NT2/D1 (cell line): ENCODE results near the gene ABCA1.

Experiments
- DNase-seq: peaks from one replicate; pipeline ENCODE4 v3.0.0-alpha.2; 2011; ENCODE audit warnings: low read depth, low spot score
- H3K27me3 ChIP-seq: 2 replicates; pipeline ENCODE4 v1.6.0; 2011; ENCODE audit warnings: mild to moderate bottlenecking; ENCODE audit not compliant: insufficient read length, insufficient read depth
- H3K36me3 ChIP-seq: 2 replicates; pipeline ENCODE4 v1.6.1; 2011; ENCODE audit warnings: mild to moderate bottlenecking, low read length, mixed read lengths; ENCODE audit not compliant: insufficient read depth, insufficient read length
- H3K4me1 ChIP-seq: 2 replicates; pipeline ENCODE4 v1.5.1; 2011; ENCODE audit not compliant: insufficient read depth, insufficient read length
- H3K4me3 ChIP-seq: 2 replicates; pipeline ENCODE4 v1.5.1; 2011; ENCODE audit warnings: low read depth; ENCODE audit not compliant: insufficient read length
- H3K9ac ChIP-seq: 2 replicates; pipeline ENCODE4 v1.6.0; 2011; ENCODE audit warnings: low read depth; ENCODE audit not compliant: insufficient read length
- H3K9me3 ChIP-seq: 2 replicates; pipeline ENCODE4 v1.5.1; 2011; ENCODE audit warnings: mild to moderate bottlenecking, low read length; ENCODE audit not compliant: insufficient read depth
- SUZ12 ChIP-seq: IDR thresholded peaks from 2 replicates; pipeline ENCODE4 v1.6.1; 2011; ENCODE audit not compliant: insufficient read length, insufficient read depth; ENCODE audit errors: extremely low read depth
- YY1 ChIP-seq: IDR thresholded peaks from 2 replicates; pipeline ENCODE4 v1.6.1; 2011; ENCODE audit not compliant: insufficient read length, insufficient read depth
- ZNF274 ChIP-seq: IDR thresholded peaks from 2 replicates; pipeline ENCODE4 v1.6.1; 2011; ENCODE audit warnings: mild to moderate bottlenecking, low read depth, low read length

ABCA1 gene

DNA sequence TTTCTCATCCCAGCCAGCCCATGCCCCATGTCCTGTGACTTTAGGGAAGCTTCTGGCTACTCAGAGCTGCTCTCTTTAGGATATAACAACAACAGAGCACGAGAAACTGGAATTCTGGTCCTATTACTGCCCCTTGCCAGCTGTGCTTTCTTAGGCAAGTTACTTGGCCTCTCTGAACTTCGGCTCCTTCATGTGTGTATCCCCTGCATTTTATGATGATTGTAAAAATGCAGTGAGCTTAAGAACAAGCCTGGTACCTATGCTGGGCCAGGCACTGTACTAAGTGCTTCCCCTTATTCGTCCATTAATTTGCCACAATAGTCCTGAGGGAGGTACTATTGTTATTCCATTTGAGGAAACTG, 54.5 kb downstream of the ABCA1 start:
- H3K27me3 ChIP-seq, result no peaks in the 10 kb centered on the region
- TF ChIP-seq SUZ12 (no peak), YY1 (no peak), ZNF274 (no peak)

DNA sequence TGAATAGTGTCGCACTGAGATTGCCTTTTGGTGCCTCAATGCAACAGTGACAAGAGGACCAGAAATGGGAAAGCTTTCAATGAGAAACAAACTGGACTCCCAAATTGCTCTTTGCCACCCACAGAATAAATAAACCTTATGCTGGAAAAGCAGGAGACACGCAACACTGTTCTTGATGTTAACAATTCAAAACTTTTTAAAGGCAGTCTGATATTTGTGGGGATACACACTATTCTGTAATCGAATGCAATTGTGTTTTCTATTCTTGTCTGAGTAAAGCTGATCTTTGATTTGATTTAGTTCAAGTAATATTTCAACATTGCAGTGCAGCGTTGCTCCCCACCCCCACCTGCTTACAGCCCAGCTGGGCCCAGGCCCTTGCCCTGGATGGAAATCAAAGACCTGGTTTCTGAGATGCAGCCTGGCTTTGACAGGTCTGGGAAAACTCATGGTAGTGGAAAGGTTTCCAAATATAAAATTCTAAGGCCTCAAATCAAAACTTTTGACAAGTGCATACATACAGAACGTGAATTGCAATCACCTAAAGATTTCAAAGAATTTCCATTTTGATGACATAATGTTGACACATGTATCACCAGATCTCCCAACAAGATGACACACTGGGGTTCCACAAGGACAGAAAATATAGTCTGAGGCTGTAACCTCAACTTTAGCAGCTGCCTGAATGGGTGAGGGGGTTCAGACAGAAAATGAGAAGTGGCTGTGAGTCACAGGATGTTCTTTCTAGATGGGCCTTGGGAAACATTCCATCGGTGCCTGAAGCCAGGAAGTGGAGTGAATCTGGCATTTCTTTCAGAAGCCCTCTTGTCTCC, 55.1 kb downstream of the ABCA1 start:
- no peak overlapping the region for H3K4me3 ChIP-seq
- no peaks in the 10 kb centered on the region for H3K9me3 ChIP-seq
- DNase-seq, result no peak
- no peak overlapping the region for H3K9ac ChIP-seq
- H3K27me3 ChIP-seq, result no peaks in the 10 kb centered on the region
- H3K4me1 ChIP-seq, result peaks cover 3% of the 10 kb centered on the region
- peaks cover 4% of the 10 kb centered on the region for H3K36me3 ChIP-seq
- TF ChIP-seq YY1, result no peak
- TF ChIP-seq ZNF274, result no peak
- TF ChIP-seq SUZ12, result no peak

More for the DNA sequence above, 54.5 kb downstream of the ABCA1 start:
- H3K4me3 ChIP-seq, result no peak overlapping the region
- H3K36me3 ChIP-seq, result peaks cover 4% of the 10 kb centered on the region
- DNase-seq, result no peak
- H3K4me1 ChIP-seq, result peaks cover 3% of the 10 kb centered on the region
- no peak overlapping the region for H3K9ac ChIP-seq
- no peaks in the 10 kb centered on the region for H3K9me3 ChIP-seq

DNA sequence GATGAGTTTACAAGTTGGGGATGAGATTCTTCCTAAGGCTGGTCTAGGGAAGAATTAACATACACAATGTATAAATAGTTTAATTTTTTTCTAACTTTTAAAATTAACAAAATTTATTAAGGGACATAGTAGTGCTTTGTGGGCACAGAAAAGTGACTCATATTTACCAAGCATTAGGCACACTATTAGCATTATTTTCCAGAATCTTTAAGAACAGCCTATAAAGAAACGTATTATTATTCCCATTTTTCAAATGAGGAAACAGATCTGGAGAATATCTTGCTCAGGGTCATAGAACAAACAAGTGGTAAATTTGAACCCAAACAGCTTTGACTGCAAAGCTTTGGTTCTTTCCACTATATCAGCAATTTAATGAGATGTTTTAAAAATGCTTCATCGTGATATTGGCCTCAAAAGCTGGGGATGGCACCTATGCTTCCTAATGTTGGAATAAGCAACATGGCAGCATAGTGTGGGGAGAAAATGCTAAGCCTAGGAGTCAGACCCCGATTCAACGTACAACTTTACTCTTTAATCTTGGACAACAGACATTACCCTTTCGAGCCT, 55.9 kb downstream of the ABCA1 start:
- no peaks in the 10 kb centered on the region for H3K9me3 ChIP-seq
- no peak overlapping the region for H3K9ac ChIP-seq
- H3K4me3 ChIP-seq, result no peak overlapping the region
- peaks cover 3% of the 10 kb centered on the region for H3K4me1 ChIP-seq
- no peak for TF ChIP-seq YY1
- TF ChIP-seq SUZ12, result no peak
- TF ChIP-seq ZNF274, result no peak
- DNase-seq, result no peak
- H3K27me3 ChIP-seq, result no peaks in the 10 kb centered on the region
- H3K36me3 ChIP-seq, result peaks cover 4% of the 10 kb centered on the region

DNA sequence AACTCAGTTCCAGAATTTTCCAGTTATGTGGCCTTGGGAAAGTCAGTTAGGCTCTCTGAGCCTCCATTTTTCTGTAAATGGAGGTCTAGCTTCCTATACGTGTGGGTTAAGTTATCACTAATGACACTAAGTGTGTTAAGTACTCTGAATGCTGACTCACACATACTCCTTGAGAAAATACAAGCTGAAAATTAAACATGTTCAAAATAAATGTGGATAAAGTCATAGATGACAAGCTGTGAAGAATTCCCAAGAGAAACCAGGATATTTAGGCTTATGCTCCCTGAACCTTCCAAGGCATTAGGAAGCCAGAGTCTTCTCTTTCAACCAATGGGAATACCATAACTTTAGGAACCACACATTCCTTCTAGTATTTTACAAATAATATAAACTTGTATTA, 58.1 kb downstream of the ABCA1 start:
- Histone ChIP-seq H3K4me1 (peaks cover 3% of the 10 kb centered on the region), H3K9me3 (no peaks in the 10 kb centered on the region), H3K9ac (no peak overlapping the region), H3K27me3 (no peaks in the 10 kb centered on the region), H3K36me3 (no peaks in the 10 kb centered on the region), H3K4me3 (no peak overlapping the region)
- DNase-seq, result no peak
- TF ChIP-seq ZNF274 (no peak), YY1 (no peak), SUZ12 (no peak)

DNA sequence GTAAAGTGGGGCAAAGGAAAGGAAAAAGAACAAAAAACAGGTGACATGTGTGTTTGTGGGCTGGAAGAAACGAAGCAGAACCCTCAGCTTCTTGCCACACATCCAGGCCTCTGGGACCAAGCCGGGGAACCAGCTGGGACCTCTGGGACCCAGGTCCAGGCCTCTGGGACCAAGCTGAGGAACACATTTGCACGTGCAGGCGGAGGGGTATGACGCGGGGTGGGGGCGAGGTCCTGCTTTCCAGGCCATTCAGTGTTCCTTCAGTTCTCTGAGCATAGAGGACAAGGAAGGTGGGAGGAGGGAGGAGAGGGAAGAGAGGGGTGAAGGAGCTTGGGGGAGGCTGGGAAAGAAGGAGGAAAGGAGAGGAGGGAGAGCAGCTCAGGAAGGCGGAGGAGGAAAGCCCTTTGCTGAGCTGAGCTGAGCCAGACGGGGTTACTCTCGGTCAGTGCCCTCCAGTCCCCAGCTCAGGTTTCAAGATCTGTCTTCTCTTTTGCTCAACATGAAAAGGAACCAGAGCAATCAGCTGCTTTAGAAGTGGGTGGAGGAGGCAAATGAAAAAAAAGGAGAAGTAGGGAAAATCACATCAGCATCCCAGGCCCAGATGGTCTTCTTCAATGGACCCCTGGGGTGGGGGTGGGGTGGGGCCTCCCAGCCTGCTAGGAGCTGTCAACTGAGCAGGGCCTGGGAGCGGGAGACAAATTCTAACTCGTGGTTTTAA, 59.1 kb downstream of the ABCA1 start:
- Histone ChIP-seq H3K9ac (no peak overlapping the region), H3K27me3 (no peaks in the 10 kb centered on the region), H3K4me1 (peaks cover 13% of the 10 kb centered on the region), H3K9me3 (no peaks in the 10 kb centered on the region), H3K4me3 (no peak overlapping the region), H3K36me3 (no peaks in the 10 kb centered on the region)
- TF ChIP-seq ZNF274 (no peak), SUZ12 (no peak), YY1 (no peak)
- DNase-seq, result peak; percentile 83

DNA sequence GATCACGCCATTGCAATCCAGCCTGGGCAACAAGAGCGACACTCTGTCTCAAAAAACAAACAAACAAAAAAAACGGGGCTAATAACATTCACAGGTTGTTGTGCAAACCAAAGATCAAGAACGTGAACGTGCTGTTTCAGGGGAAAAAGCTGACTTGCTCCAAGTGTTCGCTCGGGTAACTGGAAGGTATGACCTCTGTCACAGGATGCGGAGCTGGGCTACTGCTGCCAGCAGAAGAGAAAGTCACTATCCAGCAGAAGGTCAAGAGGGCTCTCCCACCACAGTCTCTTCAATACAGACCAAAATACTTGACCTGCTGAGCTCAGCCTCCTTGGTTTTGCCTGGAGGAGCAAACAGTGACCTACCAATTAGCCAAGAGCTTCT, 59.7 kb downstream of the ABCA1 start:
- Histone ChIP-seq H3K4me3 (no peak overlapping the region), H3K4me1 (peaks cover 13% of the 10 kb centered on the region), H3K36me3 (no peaks in the 10 kb centered on the region), H3K9me3 (no peaks in the 10 kb centered on the region), H3K9ac (no peak overlapping the region), H3K27me3 (no peaks in the 10 kb centered on the region)
- DNase-seq, result no peak
- TF ChIP-seq ZNF274, result no peak
- TF ChIP-seq YY1, result no peak
- TF ChIP-seq SUZ12, result no peak

DNA sequence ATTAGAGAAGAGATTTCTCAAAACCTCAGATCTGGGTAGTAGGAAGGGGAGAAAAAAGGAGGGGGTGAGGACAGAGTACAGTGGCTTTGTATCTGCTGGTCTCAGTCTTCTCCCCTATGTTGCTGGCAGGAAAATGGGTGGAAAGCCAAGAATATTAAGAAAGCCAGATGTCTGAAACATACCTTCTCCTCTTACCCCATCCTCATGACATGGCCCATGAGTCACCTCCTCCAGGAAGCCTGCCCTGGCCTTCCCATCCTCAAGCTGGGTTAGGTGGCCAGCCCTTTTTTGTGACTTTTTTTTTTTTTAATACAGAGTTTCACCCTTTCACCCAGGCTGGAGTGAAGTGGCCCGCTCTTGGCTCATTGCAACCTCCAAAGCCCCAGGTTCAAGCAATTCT, 61.8 kb downstream of the ABCA1 start:
- Histone ChIP-seq H3K36me3 (peaks cover 2% of the 10 kb centered on the region), H3K4me3 (no peak overlapping the region)

More for the DNA sequence above, 61.8 kb downstream of the ABCA1 start:
- Histone ChIP-seq H3K27me3 (no peaks in the 10 kb centered on the region), H3K9me3 (no peaks in the 10 kb centered on the region), H3K9ac (no peak overlapping the region), H3K4me1 (peaks cover 13% of the 10 kb centered on the region)
- no peak for TF ChIP-seq ZNF274
- TF ChIP-seq SUZ12, result no peak
- no peak for TF ChIP-seq YY1
- DNase-seq, result no peak
